Limb (tissue), 2 donors: Measurements from ENCODE around the gene FZR1.
"Not testable (repeated sequence)": the region's sequence is repeated elsewhere in the genome, so short reads cannot be mapped to it uniquely, and the experiment has no call there.

Source experiments
- DNase-seq, 2 donors: peaks; one replicate each; pipeline ENCODE4 v3.0.0-alpha.2; 2016; ENCODE audit errors: extremely low spot score in 2 of 2

The FZR1 gene

GRCh38 chr19:3544742-3545668 lies 38.9 kb downstream of the FZR1 start:
- peak in 1 of 2 donors; percentile 81 for DNase-seq

GRCh38 chr19:3545669-3546034 lies 39.5 kb downstream of the FZR1 start:
- DNase-seq, result no peak

GRCh38 chr19:3546119-3546518 lies 40.0 kb downstream of the FZR1 start:
- no peak for DNase-seq

GRCh38 chr19:3547301-3547731 lies 41.2 kb downstream of the FZR1 start:
- no peak for DNase-seq

GRCh38 chr19:3547767-3548282 lies 41.7 kb downstream of the FZR1 start:
- DNase-seq, result no peak

GRCh38 chr19:3548606-3549005 lies 42.5 kb downstream of the FZR1 start:
- DNase-seq, result no peak

GRCh38 chr19:3549816-3550215 lies 43.7 kb downstream of the FZR1 start:
- no peak for DNase-seq

- DNase-seq, result no peak
Measured at GRCh38 chr19:3550947-3551791, 45.1 kb downstream of the FZR1 start.

GRCh38 chr19:3551792-3552095 lies 45.6 kb downstream of the FZR1 start:
- no peak for DNase-seq

GRCh38 chr19:3554254-3555083 lies 48.4 kb downstream of the FZR1 start:
- no peak for DNase-seq

GRCh38 chr19:3555653-3556422 lies 49.7 kb downstream of the FZR1 start:
- DNase-seq, result no peak

GRCh38 chr19:3556423-3556977 lies 50.4 kb downstream of the FZR1 start:
- DNase-seq, result peak in 1 of 2 donors; percentile 33

- DNase-seq, result peak in 1 of 2 donors; percentile 53
Measured at GRCh38 chr19:3556978-3557460, 50.9 kb downstream of the FZR1 start.

GRCh38 chr19:3557461-3558248 lies 51.5 kb downstream of the FZR1 start, which contains the start of gene MFSD12:
Gene MFSD12 (minus strand): TSS chr19:3557586. CDS start chr19:3557403, 183 bp downstream.
- peak; percentile 96 for DNase-seq

- DNase-seq, result no peak
Measured at GRCh38 chr19:3563709-3564524, 57.8 kb downstream of the FZR1 start.

- no peak for DNase-seq
Measured at GRCh38 chr19:3565139-3565538, 59.0 kb downstream of the FZR1 start.

GRCh38 chr19:3570042-3570441 lies 63.9 kb downstream of the FZR1 start:
- DNase-seq, result not testable (repeated sequence)

GRCh38 chr19:3570606-3571011 lies 64.5 kb downstream of the FZR1 start:
- DNase-seq, result no peak
